Activated naive CD8-positive, alpha-beta T cell treated with anti-CD3 and anti-CD28 coated beads, Interleukin-2, amount 50 U/mL, for 16 hours (primary cell): ENCODE measurements around the gene L3MBTL2.

ENCODE experiments used
- DNase-seq: peaks from one replicate; pipeline ENCODE4 v3.0.0-alpha.2; 2020; ENCODE audit warnings: low read depth, low spot score

The L3MBTL2 gene

DNA sequence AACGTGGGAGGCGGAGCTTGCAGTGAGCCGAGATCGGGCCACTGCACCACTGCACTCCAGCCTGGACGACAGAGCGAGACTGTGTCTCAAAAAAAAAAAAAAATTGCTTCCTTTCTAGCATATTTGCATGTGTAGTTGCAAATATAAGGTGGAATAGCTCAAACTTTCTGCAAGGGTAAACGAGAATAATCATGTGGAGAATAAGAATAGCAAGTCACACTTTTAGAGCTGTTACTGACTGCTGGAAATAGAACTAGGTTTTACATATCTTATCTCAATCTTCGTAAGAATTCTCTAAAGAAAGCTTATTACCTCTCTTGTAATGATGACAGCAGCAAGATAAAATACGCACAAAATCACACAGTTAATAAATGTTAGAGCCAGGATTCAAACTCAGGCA lies 1.6 kb downstream of the L3MBTL2 start:
- DNase-seq, result no peak

DNA sequence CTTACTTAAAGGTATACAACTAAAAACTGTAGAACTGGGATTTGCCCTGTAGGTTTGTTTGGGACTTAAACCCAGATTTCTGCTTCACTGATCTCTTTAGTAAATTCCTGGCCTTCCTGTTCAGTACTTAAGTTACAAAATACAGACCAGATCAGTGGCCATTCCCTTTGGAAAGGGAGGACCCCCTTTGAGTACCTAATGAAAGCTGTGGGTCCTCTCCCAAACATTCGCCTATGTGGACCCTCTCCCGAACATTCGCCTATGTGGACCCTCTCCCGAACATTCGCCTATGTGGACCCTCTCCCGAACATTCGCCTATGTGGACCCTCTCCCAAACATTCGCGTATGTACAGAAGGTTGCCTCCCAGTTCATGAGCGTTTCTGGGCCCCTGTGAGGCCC lies 10.3 kb downstream of the L3MBTL2 start:
- DNase-seq, result no peak

DNA sequence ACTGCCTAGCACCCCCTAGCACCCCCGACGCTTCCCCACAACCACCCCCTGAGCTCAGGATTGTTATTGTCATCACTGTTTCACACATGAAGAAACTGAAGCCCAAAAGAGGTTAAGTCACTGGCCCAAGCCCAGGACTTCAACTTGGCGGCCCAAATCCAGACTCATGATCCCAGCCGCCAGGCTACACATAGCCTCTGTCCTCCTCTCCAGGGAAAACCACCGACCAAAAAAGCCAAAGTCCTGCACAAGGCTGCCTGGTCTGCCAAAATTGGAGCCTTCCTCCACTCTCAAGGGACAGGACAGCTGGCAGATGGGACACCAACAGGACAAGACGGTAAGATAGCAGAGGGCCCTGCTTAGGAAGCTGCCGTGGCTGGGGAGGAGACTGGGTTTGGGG lies 10.8 kb downstream of the L3MBTL2 start:
- no peak for DNase-seq

DNA sequence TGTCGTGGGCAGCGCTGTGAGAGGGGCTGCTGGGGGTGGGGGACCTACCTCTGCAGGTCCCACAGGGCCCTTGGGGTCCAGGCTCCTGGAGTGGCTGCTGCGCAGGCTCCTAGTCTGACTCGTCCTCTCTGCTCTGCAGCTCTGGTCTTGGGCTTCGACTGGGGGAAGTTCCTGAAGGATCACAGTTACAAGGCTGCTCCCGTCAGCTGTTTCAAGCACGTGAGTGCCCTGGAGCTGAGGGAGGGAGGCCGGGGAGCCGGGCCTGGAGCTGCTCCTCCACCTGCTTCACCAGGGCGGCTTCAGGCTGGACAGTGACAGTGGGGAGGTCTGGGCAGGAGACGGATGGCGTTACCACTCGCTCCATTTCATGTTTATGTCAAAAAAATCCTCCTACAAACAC lies 11.9 kb downstream of the L3MBTL2 start:
- DNase-seq, result no peak

DNA sequence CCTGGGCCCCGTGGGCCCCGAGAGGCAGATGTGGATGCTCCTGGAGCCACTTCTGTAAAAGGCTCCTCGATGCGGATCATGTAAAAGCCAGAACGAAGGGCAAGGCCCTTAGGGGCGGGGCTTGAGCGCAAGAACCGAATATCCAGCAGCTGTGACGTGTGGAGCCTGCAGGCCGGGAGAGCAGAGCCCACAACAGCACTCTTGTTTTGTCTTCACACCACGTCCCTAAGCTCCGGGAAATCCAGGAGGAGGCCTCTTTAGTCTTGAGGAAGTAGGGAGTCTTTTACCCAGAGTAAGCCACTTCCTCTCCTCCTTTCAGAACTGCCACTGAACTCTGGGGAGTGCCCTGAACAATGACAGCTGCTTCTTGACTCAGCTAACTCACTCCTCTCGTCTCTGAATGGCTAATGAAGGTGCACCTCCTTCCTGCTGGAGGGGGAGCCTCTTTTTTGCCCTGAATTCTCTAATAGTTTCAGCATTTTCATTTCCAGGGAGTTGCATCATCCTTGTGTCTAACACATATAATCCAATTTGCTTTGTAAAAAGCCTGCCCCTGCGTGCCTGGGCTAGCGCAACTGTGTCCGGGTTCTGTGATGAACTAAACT lies 12.5 kb downstream of the L3MBTL2 start:
- DNase-seq, result no peak

DNA sequence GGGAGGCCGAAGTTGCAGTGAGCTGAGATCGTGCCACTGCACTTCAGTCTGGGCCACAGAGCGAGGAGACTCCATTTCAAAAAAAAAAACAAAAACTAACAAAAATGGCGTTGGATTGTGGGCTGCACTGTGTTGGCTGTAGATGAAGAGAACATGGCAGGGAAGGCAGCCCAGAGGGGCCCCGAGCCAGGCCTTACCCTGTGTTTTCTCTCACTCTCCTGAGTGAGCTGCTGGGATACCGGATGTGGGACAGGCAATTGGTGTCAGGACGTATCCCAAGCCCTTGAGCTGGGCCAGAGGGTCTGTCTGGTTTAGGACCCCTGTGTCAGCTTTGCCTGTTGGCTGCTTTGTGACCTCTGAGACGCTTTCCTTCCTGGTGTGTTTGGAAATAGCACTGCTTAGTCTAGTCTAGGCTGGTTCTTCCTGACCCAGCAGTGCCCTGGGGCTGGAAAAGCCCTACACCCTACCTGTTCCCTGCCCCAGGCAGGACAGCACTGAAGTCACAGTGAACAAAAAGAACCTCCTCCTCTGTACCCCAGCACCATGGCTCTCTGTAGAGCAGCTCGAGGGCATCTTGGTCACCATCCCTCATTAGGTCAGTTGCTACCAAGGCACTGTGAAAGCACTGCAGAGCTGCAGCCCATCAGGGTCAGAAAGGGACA lies 17.9 kb downstream of the L3MBTL2 start:
- no peak for DNase-seq

DNA sequence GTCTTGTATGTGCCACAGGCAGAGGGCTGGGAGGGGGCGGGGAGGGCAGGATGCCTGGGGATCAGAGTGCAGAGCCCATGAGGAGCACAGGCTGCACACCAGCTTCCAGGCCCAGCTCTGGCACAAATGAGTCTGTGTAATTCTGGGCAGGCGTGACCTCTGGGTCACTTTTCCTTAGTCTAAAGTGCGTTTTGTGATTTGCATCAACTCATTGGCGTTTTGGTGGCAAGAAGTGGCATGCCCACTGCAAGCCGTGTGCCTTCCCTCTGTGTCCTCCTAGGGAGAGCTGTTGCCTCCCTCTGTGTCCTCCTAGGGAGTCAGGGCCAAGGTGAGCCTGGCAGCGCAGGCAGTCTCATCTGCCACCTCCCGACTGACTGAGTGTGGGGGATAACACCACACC lies 18.4 kb downstream of the L3MBTL2 start:
- no peak for DNase-seq

DNA sequence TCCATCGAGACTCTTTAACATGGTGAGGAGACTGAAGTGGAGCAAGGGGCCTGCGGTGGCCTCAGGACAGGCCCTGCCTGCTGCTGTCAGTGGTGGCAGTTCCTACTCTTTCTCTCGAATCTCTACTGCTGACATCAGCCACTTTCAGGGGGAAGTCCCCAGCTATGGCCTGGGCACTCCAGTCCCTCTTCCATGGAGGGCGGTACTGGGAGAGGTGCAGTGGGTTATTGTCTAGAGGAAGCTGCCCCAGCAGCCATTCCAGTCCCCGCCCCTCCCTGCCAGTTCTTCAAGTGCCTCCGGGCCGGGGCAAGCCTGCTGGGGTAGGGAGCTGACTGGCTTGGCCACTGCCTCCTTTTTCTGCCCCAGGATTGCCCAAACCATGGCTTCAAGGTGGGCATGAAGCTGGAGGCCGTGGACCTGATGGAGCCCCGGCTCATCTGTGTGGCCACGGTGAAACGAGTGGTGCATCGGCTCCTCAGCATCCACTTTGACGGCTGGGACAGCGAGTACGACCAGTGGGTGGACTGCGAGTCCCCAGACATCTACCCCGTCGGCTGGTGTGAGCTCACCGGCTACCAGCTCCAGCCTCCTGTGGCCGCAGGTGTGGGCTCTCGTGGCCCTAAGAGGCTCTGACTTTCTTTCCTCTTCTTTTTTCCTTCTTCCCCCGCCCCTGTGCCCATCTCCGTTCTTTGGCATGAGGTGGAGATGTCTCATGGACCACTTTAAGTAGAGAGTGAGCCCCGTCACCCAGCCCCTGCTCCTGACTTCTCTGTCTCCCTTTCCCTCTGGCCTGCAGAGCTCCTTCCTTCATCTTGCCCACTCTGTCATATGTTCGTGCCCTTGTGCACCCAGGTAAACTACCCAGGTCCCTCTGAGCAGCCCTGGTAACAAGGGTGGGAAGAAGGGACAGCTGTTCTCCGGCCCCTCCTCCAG lies 21.9 kb downstream of the L3MBTL2 start:
- DNase-seq, result no peak

DNA sequence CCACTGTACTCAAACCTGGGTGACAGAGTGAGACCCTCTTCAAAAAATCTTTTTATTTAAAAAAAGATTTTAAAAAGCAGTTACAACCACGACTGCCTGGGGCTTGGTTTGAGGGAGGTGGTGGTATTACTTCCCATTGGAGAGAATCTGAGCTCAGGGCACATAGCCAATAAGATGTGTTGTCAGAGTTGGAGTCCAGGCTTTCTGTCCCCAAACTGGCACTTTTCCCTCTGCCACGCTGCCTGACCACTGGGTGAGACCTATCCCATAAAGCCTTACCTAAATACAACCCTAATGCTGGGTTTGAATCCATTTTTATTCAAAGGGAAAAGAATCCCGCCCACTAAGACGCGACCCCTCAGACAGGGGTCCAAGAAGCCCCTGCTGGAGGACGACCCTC lies 24.1 kb downstream of the L3MBTL2 start:
- no peak for DNase-seq

DNA sequence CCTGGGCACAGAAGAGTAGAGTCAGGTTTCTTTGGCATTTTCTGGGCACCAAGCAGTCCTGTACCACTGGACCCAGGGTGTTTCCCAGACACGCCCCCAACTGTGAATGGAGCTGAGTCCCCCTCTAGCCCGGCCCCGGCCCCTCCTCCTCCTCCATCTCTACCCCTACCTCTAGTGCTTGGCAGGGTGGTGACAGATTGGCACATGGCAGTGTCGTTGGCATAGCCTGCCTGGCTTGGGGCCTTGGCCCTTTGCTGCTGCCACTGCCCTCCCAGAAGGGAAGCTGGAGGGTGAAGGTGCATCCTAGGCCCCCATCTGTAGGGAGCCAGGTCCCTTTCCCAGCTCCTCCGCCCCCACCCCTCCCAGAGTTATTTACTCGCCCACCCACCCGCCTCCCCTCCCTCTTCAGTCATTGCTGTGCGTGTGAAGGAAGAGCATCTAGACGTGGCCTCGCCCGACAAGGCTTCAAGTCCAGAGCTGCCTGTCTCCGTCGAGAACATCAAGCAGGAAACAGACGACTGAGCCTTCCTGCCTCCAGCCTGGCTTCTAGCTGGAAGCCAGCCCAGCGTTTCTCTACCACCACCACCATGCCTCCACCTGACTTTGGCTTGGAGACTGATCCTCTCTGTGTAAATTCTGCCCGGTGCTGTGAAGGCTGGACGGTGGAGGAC lies 24.8 kb downstream of the L3MBTL2 start:
- DNase-seq, result no peak

DNA sequence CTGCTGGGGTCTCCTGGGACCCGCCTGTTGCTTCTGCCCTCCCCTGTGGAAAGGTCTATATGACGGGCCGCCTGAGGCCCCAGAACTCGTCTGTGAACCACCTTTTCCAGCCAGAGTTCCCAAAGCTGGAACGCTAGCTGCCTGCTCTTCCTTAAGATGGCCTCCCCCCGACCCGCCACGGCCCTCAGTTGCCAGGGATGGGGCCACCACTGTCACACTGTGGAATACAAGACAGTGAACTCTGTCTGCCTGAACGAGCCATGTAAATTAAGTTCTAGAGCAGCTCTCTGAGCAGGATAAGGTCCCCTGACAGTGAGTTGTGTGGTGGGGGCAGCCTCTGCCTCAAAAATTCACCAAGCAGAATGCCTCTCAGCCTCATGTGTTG lies 25.3 kb downstream of the L3MBTL2 start:
- DNase-seq, result no peak

DNA sequence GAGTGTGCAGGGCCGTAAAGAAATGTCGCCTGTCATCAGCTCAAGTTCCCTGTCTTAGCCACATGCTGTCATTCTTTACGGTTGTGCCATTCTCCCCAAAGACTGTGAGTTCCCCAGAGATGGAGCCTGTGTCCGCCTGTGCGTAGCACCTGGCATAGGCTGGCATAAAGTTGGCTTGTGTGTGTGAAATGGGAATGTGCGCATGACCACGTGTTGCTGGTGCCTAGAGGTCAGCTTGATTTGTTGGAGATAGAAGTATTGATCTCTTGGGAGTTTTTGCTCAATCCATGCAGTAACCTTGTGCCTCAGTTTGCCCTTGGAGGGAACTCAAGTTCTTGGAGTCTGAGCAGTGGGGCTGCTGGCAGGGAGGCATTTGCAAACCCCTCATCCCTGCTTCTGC lies 26.3 kb downstream of the L3MBTL2 start:
- DNase-seq, result no peak

DNA sequence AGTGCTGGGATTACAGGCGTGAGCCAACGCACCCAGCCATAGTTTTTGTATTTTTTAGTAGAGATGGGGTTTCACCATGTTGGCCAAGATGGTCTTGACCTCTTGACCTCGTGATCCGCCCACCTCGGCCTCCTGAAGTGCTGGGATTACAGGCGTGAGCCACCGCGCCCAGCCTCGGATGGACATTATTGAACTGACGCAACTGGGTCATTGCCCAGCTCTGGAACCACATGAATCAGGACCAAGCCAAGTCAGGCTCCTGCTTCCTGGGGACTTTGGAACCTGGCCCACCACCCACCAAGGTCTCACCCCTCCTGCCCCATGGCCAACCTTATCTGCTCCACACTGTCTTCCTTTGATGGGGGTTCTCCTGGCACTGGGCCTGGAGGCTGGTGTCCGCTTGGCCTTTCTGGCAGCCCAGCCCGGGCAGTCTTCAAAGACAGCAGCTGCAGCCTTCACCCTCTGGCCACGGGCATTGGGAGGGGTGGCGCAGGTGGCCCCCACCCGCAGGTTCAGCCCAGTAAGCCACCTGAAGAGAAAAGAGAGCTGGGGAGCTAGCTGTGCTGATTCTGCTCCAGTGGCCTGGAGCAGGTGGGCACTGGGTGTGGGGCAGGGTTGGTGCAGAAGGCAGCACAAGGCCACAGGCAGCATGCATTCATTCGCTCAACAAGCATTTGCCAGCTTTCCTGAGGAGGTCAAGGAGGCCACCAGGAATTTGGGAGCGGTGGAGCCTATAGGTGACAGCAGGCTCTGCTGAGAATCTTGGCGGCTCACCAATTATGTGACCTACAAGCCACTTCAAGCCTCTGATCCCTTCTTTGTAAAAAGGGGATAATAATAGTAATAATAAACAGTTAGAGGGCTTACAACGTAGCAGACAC lies 29.9 kb downstream of the L3MBTL2 start:
- DNase-seq, result no peak

DNA sequence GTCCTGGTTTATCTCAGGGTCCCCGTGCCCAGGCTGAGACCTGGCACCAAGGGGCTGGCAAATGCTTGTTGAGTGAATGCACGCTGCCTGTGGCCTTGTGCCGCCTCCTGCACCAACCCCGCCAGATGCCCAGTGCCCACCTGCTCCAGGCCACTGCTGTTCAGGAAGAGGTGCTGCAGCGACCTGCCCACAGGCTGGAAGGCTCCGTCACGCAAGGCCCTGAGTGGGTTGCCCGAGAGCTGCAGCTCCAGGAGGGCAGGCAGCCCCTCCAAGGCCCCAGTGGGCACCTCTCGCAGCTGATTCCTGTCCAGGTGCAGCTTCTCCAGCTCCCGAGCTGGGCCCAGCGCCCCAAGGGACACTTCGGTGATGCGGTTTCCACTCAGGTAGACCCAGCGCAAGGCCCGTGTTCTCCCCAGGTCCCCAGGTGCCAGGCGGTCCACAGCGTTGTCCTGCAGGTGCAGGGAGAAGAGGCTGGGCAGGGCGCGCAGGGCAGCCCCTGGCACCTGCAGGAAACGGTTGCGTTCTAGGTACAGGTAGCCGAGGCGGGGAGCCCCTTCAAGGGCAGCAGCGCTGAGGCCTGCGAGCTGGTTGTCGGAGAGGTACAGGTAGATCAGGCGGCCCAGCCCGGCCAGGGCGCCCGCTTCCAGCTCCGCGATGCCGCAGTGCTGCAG lies 32.1 kb downstream of the L3MBTL2 start:
- DNase-seq, result no peak

DNA sequence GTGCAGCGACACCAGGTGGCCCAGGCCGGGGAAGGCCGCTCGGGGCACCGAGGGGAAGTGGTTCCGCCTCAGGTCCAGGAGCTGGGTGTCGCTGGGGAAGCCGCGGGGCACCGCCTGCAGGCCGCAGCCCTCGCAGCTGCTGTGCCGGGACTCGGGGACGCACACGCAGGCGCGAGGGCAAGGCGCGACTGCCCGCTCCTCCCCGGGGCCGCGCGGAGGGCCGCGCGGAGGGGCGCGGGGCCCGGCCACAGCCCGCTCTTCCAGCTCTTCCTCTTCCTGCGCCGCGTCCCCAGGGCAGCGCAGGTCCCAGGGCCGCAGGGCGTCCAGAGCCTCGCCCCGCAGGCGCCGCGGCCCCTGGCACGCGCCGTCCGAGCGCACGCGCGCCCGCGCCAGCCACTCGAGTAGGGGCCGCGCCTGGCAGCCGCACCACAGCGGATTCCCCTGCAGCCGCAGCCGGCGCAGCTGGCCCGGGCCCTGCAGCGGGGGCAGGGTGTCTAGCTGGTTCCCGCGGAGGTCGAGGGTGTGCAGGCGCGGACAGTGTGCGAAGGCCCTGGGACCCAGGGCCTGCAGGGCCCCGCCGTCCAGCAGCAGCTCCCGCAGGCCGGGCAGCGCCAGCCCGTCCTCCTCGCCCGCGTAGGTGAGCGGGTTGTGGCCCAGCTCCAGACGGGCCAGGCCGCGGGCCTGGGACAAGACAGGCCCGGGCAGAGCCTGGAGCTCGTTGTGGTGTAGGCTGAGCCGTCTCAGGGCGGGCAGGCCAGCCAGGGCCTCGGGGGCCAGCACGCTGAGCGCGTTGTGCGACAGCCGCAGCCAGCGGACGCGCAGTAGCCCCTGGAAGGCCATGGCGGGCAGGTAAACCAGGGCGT lies 32.8 kb downstream of the L3MBTL2 start:
- DNase-seq, result peak; percentile 57

DNA sequence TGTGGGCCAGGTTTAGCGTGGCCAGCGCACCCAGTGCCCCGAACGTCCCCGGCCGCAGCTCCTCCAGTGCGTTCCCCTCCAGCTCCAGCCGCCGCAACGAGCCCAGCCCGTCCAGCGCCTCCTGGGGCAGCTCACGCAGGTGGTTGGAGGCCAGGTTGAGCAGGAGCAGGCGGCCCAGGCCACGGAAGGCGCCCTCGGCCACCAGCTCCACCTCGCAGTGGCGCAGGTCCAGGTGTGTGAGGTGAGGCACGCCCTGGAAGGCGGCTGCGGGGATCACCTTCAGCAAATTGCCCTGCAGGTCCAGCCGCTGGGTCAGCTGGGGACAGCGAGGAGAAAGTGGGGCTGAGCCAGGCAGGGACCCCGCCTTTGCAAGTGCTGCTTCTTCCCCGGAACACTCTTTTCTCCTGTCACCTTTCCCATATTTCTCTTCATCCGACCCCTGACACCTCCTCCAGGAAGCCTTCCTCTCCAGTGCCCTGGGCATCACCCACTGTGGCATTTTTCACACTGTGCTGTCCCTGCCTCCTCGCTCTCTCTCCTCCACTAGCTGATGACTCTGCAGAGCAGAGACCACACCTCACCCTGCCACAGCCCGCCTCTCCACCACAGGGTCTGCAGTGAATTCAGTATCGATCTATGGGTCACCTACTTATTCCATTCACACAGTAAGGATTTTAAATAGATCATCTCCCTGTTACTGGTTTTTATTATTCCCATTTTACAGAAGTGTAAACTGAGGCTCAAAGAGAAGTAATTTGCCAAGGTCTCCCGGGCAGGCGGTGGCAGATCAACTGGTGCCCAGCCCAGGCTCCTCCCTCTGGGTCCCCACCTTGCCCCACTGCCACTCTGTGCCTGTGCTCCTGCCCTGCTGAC lies 33.7 kb downstream of the L3MBTL2 start:
- DNase-seq, result no peak

DNA sequence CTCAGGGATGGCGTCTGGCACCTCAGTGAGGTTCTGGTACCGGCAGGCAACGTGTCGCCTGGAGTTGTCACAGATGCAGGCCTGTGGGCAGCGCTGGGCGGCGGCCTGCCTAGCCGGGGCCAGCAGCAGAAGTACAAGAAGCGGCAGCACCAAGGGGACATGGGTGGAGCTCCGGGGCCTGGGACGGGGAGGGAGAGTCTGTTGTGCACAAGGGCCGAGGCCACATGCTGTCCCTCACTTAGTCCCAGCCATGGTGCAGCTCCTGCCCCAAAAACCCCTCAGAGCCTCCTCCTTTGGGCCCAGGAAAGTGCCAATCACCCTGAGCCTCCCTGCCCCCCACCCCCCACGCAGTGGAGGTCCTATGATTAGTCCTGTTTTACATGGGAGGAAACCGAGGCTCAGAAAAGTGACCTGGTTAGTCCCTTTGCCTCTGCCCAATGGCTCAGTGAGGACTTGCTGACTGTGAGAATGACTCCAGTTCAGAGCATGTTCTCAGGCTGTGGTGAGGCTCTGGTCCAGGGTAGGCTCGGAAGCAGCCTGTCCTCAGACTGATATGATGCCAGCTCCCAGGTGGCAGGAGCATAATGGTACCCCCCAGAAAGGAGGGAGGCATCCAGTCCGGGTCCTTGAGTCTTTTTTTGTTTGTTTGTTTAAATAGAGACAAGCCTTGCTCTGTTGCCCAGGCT lies 34.5 kb downstream of the L3MBTL2 start:
- DNase-seq, result no peak
